ENCODE results near the gene SLC27A3.

DNA sequence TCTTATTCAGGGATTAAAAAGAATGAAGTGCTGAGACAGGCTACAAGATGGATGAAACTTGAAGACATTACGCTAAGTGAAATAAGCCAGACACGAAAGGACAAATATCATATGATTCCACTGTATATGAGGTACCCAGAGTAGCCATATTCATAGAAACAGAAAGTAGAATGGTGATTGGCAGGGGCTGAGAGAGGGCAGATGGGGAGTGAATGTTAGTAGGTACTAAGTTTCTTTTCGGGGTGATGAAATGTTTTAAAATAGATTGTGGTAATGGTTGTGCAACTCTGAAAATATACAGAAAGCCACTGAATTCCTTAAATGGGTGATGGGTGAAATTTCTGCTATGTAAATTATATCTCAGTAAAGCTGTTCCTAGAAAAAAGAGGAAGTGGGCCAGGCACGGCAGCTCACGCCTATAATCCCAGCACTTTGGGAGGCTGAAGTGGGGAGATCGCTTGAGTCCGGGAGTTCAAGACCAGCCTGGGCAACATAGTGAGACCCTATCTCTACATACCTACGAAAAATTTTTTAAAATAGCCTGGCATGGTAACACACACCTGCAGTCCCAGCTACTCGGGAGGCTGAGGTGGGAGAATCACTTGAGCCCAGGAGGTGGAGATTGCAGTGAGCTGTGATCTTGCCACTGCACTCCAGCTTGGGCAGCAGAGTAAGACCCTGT lies 15.9 kb downstream of the SLC27A3 start:
- TF ChIP-seq ARNTL (CRISPR knock-in tag; IDR thresholded peaks at IDR 0.05; ENCODE audit: borderline replicate concordance, low read depth) = no peak
- TF ChIP-seq ZNF70 (CRISPR knock-in tag; IDR thresholded peaks at IDR 0.05) = no peak
- no peak for TF ChIP-seq PATZ1 (CRISPR knock-in tag; IDR thresholded peaks at IDR 0.05; ENCODE audit: borderline replicate concordance)
- TF ChIP-seq, protein P1, sequence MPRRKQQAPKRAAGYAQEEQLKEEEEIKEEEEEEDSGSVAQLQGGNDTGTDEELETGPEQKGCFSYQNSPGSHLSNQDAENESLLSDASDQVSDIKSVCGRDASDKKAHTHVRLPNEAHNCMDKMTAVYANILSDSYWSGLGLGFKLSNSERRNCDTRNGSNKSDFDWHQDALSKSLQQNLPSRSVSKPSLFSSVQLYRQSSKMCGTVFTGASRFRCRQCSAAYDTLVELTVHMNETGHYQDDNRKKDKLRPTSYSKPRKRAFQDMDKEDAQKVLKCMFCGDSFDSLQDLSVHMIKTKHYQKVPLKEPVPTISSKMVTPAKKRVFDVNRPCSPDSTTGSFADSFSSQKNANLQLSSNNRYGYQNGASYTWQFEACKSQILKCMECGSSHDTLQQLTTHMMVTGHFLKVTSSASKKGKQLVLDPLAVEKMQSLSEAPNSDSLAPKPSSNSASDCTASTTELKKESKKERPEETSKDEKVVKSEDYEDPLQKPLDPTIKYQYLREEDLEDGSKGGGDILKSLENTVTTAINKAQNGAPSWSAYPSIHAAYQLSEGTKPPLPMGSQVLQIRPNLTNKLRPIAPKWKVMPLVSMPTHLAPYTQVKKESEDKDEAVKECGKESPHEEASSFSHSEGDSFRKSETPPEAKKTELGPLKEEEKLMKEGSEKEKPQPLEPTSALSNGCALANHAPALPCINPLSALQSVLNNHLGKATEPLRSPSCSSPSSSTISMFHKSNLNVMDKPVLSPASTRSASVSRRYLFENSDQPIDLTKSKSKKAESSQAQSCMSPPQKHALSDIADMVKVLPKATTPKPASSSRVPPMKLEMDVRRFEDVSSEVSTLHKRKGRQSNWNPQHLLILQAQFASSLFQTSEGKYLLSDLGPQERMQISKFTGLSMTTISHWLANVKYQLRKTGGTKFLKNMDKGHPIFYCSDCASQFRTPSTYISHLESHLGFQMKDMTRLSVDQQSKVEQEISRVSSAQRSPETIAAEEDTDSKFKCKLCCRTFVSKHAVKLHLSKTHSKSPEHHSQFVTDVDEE (CRISPR knock-in tag; IDR thresholded peaks at IDR 0.05) = no peak
- TF ChIP-seq CSDC2 (CRISPR knock-in tag; IDR thresholded peaks at IDR 0.05) = no peak
- TF ChIP-seq ZFP3 (CRISPR knock-in tag; IDR thresholded peaks at IDR 0.05) = no peak
- no peak for TF ChIP-seq POU6F1 (CRISPR knock-in tag; IDR thresholded peaks at IDR 0.05; ENCODE audit: borderline replicate concordance, low read depth)
- TF ChIP-seq, protein P2, sequence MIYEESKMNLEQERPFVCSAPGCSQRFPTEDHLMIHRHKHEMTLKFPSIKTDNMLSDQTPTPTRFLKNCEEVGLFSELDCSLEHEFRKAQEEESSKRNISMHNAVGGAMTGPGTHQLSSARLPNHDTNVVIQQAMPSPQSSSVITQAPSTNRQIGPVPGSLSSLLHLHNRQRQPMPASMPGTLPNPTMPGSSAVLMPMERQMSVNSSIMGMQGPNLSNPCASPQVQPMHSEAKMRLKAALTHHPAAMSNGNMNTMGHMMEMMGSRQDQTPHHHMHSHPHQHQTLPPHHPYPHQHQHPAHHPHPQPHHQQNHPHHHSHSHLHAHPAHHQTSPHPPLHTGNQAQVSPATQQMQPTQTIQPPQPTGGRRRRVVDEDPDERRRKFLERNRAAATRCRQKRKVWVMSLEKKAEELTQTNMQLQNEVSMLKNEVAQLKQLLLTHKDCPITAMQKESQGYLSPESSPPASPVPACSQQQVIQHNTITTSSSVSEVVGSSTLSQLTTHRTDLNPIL (CRISPR knock-in tag; IDR thresholded peaks at IDR 0.05; ENCODE audit: low read depth) = no peak
- TF ChIP-seq OSR1 (CRISPR knock-in tag; IDR thresholded peaks at IDR 0.05) = no peak
- TF ChIP-seq TOX (CRISPR knock-in tag; IDR thresholded peaks at IDR 0.05; ENCODE audit: borderline replicate concordance) = no peak

Measured in SK-N-SH treated with all-trans-retinoic acid at 6 μM for 48 hours (cell line).